NCI-H187 (cell line): ENCODE results near the gene SLC12A7.
"Not testable (repeated sequence)": the region's sequence is repeated elsewhere in the genome, so short reads cannot be mapped to it uniquely, and the experiment has no call there.

Experiments
- DNase-seq, 2 experiments: peaks; one replicate each; lab custom pipeline; 2025; lab: John Stamatoyannopoulos, UW

SLC12A7 gene

GRCh38 chr5:1007681-1008450 lies 104.0 kb downstream of the SLC12A7 start:
- no peak for DNase-seq

DNA sequence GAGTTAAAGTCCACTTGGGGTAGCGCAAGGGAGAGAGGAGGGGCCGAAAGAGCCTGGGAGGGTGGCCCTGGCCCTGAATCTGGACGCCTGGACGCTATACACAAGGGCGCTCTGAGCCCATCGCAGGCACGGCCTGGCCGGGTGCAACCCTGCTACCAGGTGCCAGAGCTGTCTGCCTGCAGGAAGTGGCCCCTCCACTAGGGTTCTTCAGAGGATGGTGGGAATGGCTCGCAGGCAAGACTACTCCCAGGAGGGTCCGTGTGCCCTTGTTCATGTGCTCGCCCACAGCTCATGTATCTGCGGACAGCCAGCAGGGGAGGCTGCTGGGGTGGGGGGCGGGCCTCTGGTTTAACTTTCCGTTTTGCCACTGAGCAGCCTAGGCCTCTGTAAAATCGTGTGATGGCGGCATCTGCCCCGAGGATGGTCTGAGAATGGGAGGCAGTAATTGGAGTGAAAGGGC lies 104.6 kb downstream of the SLC12A7 start:
- no peak for DNase-seq

- no peak for DNase-seq
Measured at GRCh38 chr5:1006656-1007071, 105.2 kb downstream of the SLC12A7 start.

DNA sequence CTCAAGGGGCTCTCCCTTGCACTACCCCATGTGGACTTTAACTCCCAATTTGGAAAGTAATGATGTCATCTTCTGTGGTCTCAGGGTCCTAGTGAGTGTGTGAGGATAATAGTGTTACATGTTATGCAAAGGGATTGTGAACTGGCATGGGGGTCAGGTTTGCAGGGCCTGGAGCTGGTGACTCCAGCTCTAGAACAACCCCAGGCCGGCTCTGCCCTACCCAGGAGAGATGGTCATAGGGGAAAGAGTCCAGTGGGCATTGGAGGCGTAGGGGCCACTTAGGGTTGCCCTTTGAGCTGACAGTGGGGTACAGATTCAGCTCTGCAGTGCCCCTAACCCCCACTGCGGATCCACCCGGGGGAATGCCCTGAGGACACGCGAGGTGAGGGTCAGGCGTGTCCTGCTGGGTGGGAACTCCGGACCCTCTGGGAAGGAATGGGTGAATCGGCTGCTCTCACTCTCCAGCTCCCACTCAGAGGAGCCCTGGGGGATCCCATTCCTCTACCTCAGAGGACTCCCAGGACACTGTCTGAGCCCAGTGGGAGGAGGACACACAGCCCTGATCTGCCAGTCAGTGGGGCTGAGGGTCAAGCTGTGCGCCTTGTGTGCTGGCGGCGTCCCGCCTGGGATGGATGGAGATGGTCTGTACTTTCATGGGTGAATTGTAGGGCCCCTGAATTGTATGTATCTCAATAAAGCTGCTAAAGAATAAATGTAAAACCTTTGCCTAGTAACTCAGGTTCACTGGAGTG lies 105.8 kb downstream of the SLC12A7 start:
- no peak for DNase-seq

- no peak for DNase-seq
Measured at GRCh38 chr5:1005249-1005851, 106.5 kb downstream of the SLC12A7 start.

GRCh38 chr5:1004461-1005248 lies 107.2 kb downstream of the SLC12A7 start:
- DNase-seq, result peak in 1 of 2 experiments; percentile 21

- DNase-seq, result peak; percentile 53 to 80
Measured at GRCh38 chr5:1003296-1003937, 108.4 kb downstream of the SLC12A7 start.

- no peak for DNase-seq
Measured at GRCh38 chr5:1002836-1003235, 109.0 kb downstream of the SLC12A7 start.

- no peak for DNase-seq
Measured at GRCh38 chr5:1002271-1002546, 109.7 kb downstream of the SLC12A7 start.

DNA sequence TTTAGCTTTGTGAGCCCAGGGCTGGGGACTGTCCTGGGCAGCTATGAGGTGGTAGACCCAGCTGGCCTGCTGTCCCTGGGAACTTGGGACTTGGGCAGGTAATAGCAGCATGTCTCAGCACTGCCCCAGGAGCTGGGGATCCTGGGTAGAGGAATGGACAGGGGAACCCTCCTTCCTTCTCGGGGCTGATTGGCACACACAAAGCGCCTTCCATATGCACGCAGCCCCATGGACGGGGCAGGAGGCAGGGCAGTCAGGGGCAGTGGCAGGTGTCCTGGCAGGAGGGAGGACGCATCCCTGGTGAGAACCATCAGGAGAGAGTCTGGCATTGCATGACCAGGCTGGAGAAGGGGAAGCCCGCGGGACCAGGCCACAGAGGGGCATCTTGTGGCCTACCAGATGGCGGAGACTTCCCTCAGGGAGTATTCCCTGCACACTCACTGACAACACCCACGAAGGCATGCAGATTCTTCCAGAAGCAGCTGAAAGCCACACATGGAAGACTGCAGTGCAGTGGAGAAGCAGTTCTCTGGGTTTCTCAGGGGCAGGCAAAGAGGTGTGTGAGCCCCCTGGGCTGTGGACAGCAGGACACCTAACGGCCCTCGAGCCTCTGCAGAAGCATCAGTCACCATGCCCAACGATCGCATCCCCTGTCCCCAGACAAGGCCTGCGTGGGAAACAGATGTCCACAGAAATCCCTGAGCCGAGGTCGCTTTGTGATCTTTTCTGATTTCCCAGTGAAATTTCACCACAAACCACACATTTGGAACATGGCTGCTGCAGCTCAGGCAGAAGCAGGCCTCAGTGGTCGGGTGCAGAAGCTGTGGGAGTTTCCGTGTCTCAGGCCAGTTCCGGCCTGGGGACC lies 110.2 kb downstream of the SLC12A7 start:
- no peak for DNase-seq

DNA sequence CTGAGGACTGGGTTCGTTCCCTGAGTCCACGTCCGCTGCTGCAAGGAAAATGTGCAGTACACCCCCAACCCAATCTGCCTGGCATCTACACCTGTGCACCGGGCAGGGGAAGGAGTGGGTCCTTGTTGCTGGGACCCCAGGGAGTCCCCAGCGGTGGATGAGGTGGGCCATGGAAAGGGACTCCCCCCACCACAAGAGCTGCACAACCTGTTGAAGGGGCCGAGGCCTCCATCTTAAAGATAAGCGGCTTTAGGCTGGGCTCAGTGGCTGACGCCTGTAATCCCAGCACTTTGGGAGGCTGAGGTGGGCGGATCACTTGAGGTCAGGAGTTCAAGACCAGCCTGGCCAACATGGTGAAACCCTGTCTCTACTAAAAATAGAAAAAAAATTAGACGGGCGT lies 111.0 kb downstream of the SLC12A7 start:
- not testable (repeated sequence) for DNase-seq
